ENCODE results near the gene TSPYL2.

DNA sequence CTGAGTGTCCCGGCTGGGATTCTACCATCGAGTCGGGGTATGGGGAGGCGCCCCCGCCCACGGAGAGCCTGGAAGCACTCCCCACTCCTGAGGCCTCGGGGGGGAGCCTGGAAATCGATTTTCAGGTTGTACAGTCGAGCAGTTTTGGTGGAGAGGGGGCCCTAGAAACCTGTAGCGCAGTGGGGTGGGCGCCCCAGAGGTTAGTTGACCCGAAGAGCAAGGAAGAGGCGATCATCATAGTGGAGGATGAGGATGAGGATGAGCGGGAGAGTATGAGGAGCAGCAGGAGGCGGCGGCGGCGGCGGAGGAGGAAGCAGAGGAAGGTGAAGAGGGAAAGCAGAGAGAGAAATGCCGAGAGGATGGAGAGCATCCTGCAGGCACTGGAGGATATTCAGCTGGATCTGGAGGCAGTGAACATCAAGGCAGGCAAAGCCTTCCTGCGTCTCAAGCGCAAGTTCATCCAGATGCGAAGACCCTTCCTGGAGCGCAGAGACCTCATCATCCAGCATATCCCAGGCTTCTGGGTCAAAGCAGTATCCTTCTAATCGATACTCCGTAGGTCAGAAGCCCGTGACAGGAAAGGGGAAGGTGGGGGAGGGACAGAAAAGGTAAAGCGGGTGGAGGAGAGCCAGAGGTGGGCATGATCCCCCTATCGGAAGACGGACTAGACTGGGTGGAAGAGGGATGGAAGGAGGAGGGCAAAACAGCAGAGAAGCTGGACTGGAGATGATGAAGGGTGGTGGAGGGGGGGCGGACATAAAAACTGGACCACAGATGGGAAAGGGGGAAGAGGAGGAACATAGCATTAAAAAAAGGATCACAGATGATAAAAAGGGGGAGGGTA is 828 bp downstream of the TSPYL2 start:
- TF ChIP-seq, protein P1, sequence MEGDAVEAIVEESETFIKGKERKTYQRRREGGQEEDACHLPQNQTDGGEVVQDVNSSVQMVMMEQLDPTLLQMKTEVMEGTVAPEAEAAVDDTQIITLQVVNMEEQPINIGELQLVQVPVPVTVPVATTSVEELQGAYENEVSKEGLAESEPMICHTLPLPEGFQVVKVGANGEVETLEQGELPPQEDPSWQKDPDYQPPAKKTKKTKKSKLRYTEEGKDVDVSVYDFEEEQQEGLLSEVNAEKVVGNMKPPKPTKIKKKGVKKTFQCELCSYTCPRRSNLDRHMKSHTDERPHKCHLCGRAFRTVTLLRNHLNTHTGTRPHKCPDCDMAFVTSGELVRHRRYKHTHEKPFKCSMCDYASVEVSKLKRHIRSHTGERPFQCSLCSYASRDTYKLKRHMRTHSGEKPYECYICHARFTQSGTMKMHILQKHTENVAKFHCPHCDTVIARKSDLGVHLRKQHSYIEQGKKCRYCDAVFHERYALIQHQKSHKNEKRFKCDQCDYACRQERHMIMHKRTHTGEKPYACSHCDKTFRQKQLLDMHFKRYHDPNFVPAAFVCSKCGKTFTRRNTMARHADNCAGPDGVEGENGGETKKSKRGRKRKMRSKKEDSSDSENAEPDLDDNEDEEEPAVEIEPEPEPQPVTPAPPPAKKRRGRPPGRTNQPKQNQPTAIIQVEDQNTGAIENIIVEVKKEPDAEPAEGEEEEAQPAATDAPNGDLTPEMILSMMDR (IDR thresholded peaks at IDR 0.05): no peak
- TF ChIP-seq POLR2AphosphoS5 (IDR thresholded peaks at IDR 0.05) (no peak), POLR2A (IDR thresholded peaks at IDR 0.05) (no peak)

All from prostate gland (tissue), 2 donors.